Neutrophil (primary cell): ENCODE data around the gene TMEM9B.

Experiments used
- H3K27ac ChIP-seq: fragments of 200-600 bp; sonication (generic); 2 replicates; pipeline ENCODE4 v1.5.1; 2016; ENCODE audit warnings: mild to moderate bottlenecking, moderate library complexity
- H3K27me3 ChIP-seq: fragments of 200-600 bp; sonication (generic); 2 replicates; pipeline ENCODE4 v1.6.0; 2016; ENCODE audit warnings: mild to moderate bottlenecking
- H3K36me3 ChIP-seq: fragments of 200-600 bp; sonication (generic); 2 replicates; pipeline ENCODE4 v1.5.1; 2017
- H3K4me1 ChIP-seq, 2 experiments: fragments of 200-600 bp in 1 of 2; sonication (generic) in 1 of 2; 1 replicate in 1 of 2; 2 replicates in 1 of 2; pipeline versions ENCODE4 v1.5.1 to v1.6.1; 2013 to 2016; ENCODE audit warnings: low read depth in 1 of 2, low read length in 1 of 2, mild to moderate bottlenecking in 1 of 2, moderate library complexity in 1 of 2; ENCODE audit not compliant: control insufficient read depth in 1 of 2, insufficient read depth in 1 of 2
- H3K4me3 ChIP-seq, 2 experiments: fragments of 200-600 bp in 1 of 2; sonication (generic) in 1 of 2; 1 replicate in 1 of 2; 2 replicates in 1 of 2; pipeline ENCODE4 v1.5.1; 2013 to 2016; ENCODE audit warnings: low read depth in 1 of 2, low read length in 1 of 2, mild to moderate bottlenecking in 1 of 2, moderate library complexity in 1 of 2
- H3K9me3 ChIP-seq: fragments of 200-600 bp; sonication (generic); 2 replicates; pipeline ENCODE4 v1.5.1; 2016
- CTCF ChIP-seq: fragments of 200-600 bp; sonication (generic); IDR thresholded peaks from 2 replicates; pipeline ENCODE4 v1.5.1; 2016; ENCODE audit warnings: antibody characterized with exemption

The TMEM9B gene

GRCh38 chr11:8899119-8899753 is 65.0 kb downstream of the TMEM9B start:
- H3K4me3 ChIP-seq = no peak overlapping the region
- no peak for TF ChIP-seq CTCF
- no peaks in the 10 kb centered on the region for H3K4me1 ChIP-seq
- no peaks in the 10 kb centered on the region for H3K36me3 ChIP-seq
- peaks cover 5% of the 10 kb centered on the region for H3K9me3 ChIP-seq
- no peak overlapping the region for H3K27ac ChIP-seq
- peaks cover 2% of the 10 kb centered on the region for H3K27me3 ChIP-seq
